HepG2 (cell line): ENCODE data around the gene RNF11. TPM values are rescaled to one million over a fixed set of nuclear protein-coding genes. Genes with fewer than 3 reads are reported as not detected.

Experiments
- AGO1 ChIP-seq: fragments of 200-400 bp; formaldehyde crosslinking; IDR thresholded peaks from 2 replicates; pipeline ENCODE4 v1.6.1; 2017; ENCODE audit warnings: mild to moderate bottlenecking, low read depth, low read length, moderate library complexity; ENCODE audit not compliant: poor library complexity, severe bottlenecking
- AHR ChIP-seq: IDR thresholded peaks from 2 replicates; pipeline ENCODE4 v1.6.1; 2018; ENCODE audit warnings: missing genetic modification reagents, missing compliant biosample characterization
- CEBPB ChIP-seq: IDR thresholded peaks from 2 replicates; pipeline ENCODE4 v1.6.1; 2011; ENCODE audit warnings: low read depth, low read length, improper control_type of control experiment, borderline replicate concordance
- GATAD2A ChIP-seq: IDR thresholded peaks from 2 replicates; pipeline ENCODE4 v1.6.1; 2016
- GZF1 ChIP-seq: sonication (generic); formaldehyde crosslinking; IDR thresholded peaks from 2 replicates; pipeline ENCODE4 v1.5.1; 2020; ENCODE audit warnings: mild to moderate bottlenecking, missing genetic modification reagents
- HMG20A ChIP-seq: IDR thresholded peaks from 2 replicates; pipeline ENCODE4 v1.6.1; 2016; ENCODE audit warnings: borderline replicate concordance
- HNRNPL ChIP-seq: fragments of 200-400 bp; formaldehyde crosslinking; IDR thresholded peaks from 2 replicates; pipeline ENCODE4 v1.6.1; 2017; ENCODE audit warnings: mild to moderate bottlenecking, low read depth, low read length
- HOXA3 ChIP-seq: sonication (generic); formaldehyde crosslinking; IDR thresholded peaks from 2 replicates; pipeline ENCODE4 v1.5.0; 2020; ENCODE audit warnings: missing genetic modification reagents
- HOXA5 ChIP-seq: sonication (generic); formaldehyde crosslinking; IDR thresholded peaks from 2 replicates; pipeline ENCODE4 v1.4.0; 2020; ENCODE audit warnings: missing genetic modification reagents
- KDM3A ChIP-seq: IDR thresholded peaks from 2 replicates; pipeline ENCODE4 v1.6.1; 2018; ENCODE audit warnings: low read depth, missing compliant biosample characterization
- NCOA1 ChIP-seq: sonication (generic); formaldehyde crosslinking; IDR thresholded peaks from 2 replicates; pipeline ENCODE4 v1.9.0; 2021; ENCODE audit warnings: missing genetic modification reagents
- TERF1 ChIP-seq: sonication (generic); formaldehyde crosslinking; IDR thresholded peaks from 2 replicates; pipeline ENCODE4 v1.8.0; 2022; ENCODE audit warnings: mild to moderate bottlenecking, missing genetic modification reagents, moderate library complexity
- TFDP1 ChIP-seq: IDR thresholded peaks from 2 replicates; pipeline ENCODE4 v1.6.1; 2016; ENCODE audit warnings: missing compliant biosample characterization, missing genetic modification reagents, borderline replicate concordance
- ZBTB1 ChIP-seq: sonication (generic); formaldehyde crosslinking; IDR thresholded peaks from 2 replicates; pipeline ENCODE4 v1.4.0; 2020; ENCODE audit warnings: missing genetic modification reagents, borderline replicate concordance
- ZBTB40 ChIP-seq, 2 experiments: fragments of 450-650 bp in 1 of 2; sonication (generic) in 1 of 2; formaldehyde crosslinking in 1 of 2; IDR thresholded peaks; 2 replicates each; pipeline versions ENCODE4 v1.6.1 to v1.8.0; 2016 to 2022; ENCODE audit warnings: antibody characterized with exemption in 1 of 2, mild to moderate bottlenecking in 1 of 2, missing genetic modification reagents in 1 of 2
- ZNF878 ChIP-seq: sonication (generic); formaldehyde crosslinking; IDR thresholded peaks from 2 replicates; pipeline ENCODE4 v1.8.1; 2023; ENCODE audit warnings: mild to moderate bottlenecking, missing genetic modification reagents, moderate library complexity
- ZNF879 ChIP-seq: sonication (generic); formaldehyde crosslinking; IDR thresholded peaks from 2 replicates; pipeline ENCODE4 v1.8.1; 2023; ENCODE audit warnings: missing genetic modification reagents
- polyA plus RNA-seq, 8 experiments: library from polyadenylated mRNA; depleted of rRNA in 3 of 8; stranded (reverse) in 7 of 8; unstranded in 1 of 8; fragments of >200 nt; fragmentation: Illumina TruSeq in 4 of 8; extraction: Trizol in 4 of 8; gene quantifications; 2 replicates each; pipeline versions ENCODE4 v1.2.1 to v1.2.3, GENCODE V29; 2011 to 2016; ENCODE audit warnings: low read depth in 4 of 8, missing spikeins in 1 of 8, mixed read lengths in 1 of 8; ENCODE audit not compliant: insufficient read depth in 1 of 8
- total RNA-seq, 5 experiments: library from RNA; depleted of rRNA; stranded (reverse); fragments of >200 nt; fragmentation: Illumina TruSeq; extraction: Trizol; gene quantifications; 2 replicates each; pipeline ENCODE4 v1.2.3, GENCODE V29; 2016; ENCODE audit warnings: low read depth in 1 of 5

RNF11 gene
- total and polyA plus RNA-seq, 2 of the 13 experiments (the other 11 are each of a cell fraction or from before 2014, with no cell fraction given) = 41.2 to 48.8 TPM

- TF ChIP-seq TFDP1 (CRISPR knock-in tag) (peak; percentile 44; the same call in 1 of the 2 replicates), KDM3A (CRISPR knock-in tag) (no peak), HOXA5 (CRISPR knock-in tag) (peak; percentile 65; the same call in 1 of the 2 replicates), GATAD2A (CRISPR knock-in tag) (peak; percentile 58), ZNF878 (CRISPR knock-in tag) (no peak), CEBPB (no peak), NCOA1 (no peak), ZBTB40 (IDR thresholded peaks at IDR 0.05) (no peak), ZBTB40 (CRISPR knock-in tag; IDR thresholded peaks at IDR 0.05) (no peak), ZNF879 (CRISPR knock-in tag) (no peak), TERF1 (no peak), HMG20A (CRISPR knock-in tag) (no peak), GZF1 (CRISPR knock-in tag) (no peak), AGO1 (peak; percentile 10), ZBTB1 (no peak), HNRNPL (0 out of 2 replicates have a peak, but pooled peaks have one; percentile 31), AHR (CRISPR knock-in tag) (0 out of 2 replicates have a peak, but pooled peaks have one; percentile 11), HOXA3 (CRISPR knock-in tag) (0 out of 2 replicates have a peak, but pooled peaks have one; percentile 25)
Measured at GRCh38 chr1:51296383-51297357, 60.6 kb downstream of the RNF11 start (continued).
